HEK293 (cell line): ENCODE results near the gene SLC19A1.

Experiments
- CTCF ChIA-PET: fragments of 350-600 bp; formaldehyde crosslinking; extraction: SDS; loops from one replicate; lab custom pipeline; 2021; ENCODE audit warnings: antibody characterized with exemption; lab: Yijun Ruan, JAX
- POLR2A ChIA-PET: fragments of 300-600 bp; formaldehyde crosslinking; extraction: SDS; loops from one replicate; lab custom pipeline; 2020; ENCODE audit warnings: antibody characterized with exemption, inconsistent platforms; lab: Yijun Ruan, JAX
- H3K27ac ChIP-seq: fragments of 200-500 bp; sonication (Bioruptor generic); 2 replicates; pipeline ENCODE4 v1.5.1; 2014; ENCODE audit warnings: low read depth, low read length, control low read depth, inconsistent platforms; ENCODE audit errors: extremely low read depth
- H3K36me3 ChIP-seq, 2 experiments: fragments of 200-500 bp in 1 of 2; sonication (Bioruptor generic) in 1 of 2; 1 replicate in 1 of 2; 2 replicates in 1 of 2; pipeline ENCODE4 v1.5.1; 2014 to 2017; ENCODE audit warnings: inconsistent platforms in 2 of 2, low read length in 2 of 2; ENCODE audit not compliant: control insufficient read depth in 2 of 2, insufficient read depth in 1 of 2
- H3K4me1 ChIP-seq: fragments of 200-500 bp; sonication (Bioruptor generic); 2 replicates; pipeline ENCODE4 v1.5.1; 2014; ENCODE audit warnings: mild to moderate bottlenecking, low read length, inconsistent platforms; ENCODE audit not compliant: control insufficient read depth, insufficient read depth
- H3K4me3 ChIP-seq: 2 replicates; pipeline ENCODE4 v1.5.1; 2011; ENCODE audit warnings: low read depth, mild to moderate bottlenecking, control low read depth, low read length, moderate library complexity
- H3K9me3 ChIP-seq: fragments of 200-500 bp; sonication (Bioruptor generic); 2 replicates; pipeline ENCODE4 v1.5.1; 2014; ENCODE audit warnings: low read depth, low read length, inconsistent platforms; ENCODE audit not compliant: control insufficient read depth, insufficient read depth
- BCL11A ChIP-seq: fragments of 450-650 bp; formaldehyde crosslinking; IDR thresholded peaks from 2 replicates; pipeline ENCODE4 v1.5.1; 2016; ENCODE audit warnings: low read depth, missing biosample characterization, missing genetic modification characterization
- CTCF ChIP-seq: fragments of 450-650 bp; formaldehyde crosslinking; IDR thresholded peaks from 2 replicates; pipeline ENCODE4 v1.5.1; 2016; ENCODE audit warnings: missing biosample characterization, missing genetic modification characterization
- IKZF3 ChIP-seq: fragments of 450-650 bp; IDR thresholded peaks from 2 replicates; pipeline ENCODE4 v1.5.0; 2018; ENCODE audit warnings: missing biosample characterization, mild to moderate bottlenecking, missing genetic modification characterization, moderate library complexity
- KLF16 ChIP-seq: fragments of 450-650 bp; formaldehyde crosslinking; IDR thresholded peaks from 2 replicates; pipeline ENCODE4 v1.5.1; 2017; ENCODE audit warnings: missing biosample characterization, missing genetic modification characterization
- OSR2 ChIP-seq: fragments of 450-650 bp; formaldehyde crosslinking; IDR thresholded peaks from 2 replicates; pipeline ENCODE4 v1.5.1; 2016; ENCODE audit warnings: missing biosample characterization, missing genetic modification characterization
- PRDM4 ChIP-seq: fragments of 450-650 bp; formaldehyde crosslinking; IDR thresholded peaks from 2 replicates; pipeline ENCODE4 v1.5.1; 2017; ENCODE audit warnings: missing biosample characterization, missing genetic modification characterization
- SALL2 ChIP-seq: fragments of 450-650 bp; formaldehyde crosslinking; IDR thresholded peaks from 2 replicates; pipeline ENCODE4 v1.5.0; 2017; ENCODE audit warnings: missing biosample characterization, mild to moderate bottlenecking, missing genetic modification characterization, borderline replicate concordance
- SP7 ChIP-seq: fragments of 450-650 bp; formaldehyde crosslinking; IDR thresholded peaks from 2 replicates; pipeline ENCODE4 v1.5.1; 2016; ENCODE audit warnings: missing biosample characterization, missing genetic modification characterization
- ZBTB17 ChIP-seq: fragments of 450-650 bp; formaldehyde crosslinking; IDR thresholded peaks from 2 replicates; pipeline ENCODE4 v1.5.1; 2016; ENCODE audit warnings: missing biosample characterization, missing genetic modification characterization
- ZBTB21 ChIP-seq: fragments of 450-650 bp; formaldehyde crosslinking; IDR thresholded peaks from 2 replicates; pipeline ENCODE4 v1.5.1; 2017; ENCODE audit warnings: missing biosample characterization, missing genetic modification characterization
- ZBTB48 ChIP-seq: fragments of 450-650 bp; formaldehyde crosslinking; IDR thresholded peaks from 2 replicates; pipeline ENCODE4 v1.5.1; 2016; ENCODE audit warnings: missing biosample characterization, missing genetic modification characterization
- ZNF24 ChIP-seq: fragments of 450-650 bp; formaldehyde crosslinking; IDR thresholded peaks from 2 replicates; pipeline ENCODE4 v1.5.1; 2016; ENCODE audit warnings: missing biosample characterization, missing genetic modification characterization
- ZNF266 ChIP-seq: fragments of 450-650 bp; formaldehyde crosslinking; IDR thresholded peaks from 2 replicates; pipeline ENCODE4 v1.5.1; 2016; ENCODE audit warnings: missing biosample characterization, missing genetic modification characterization, low read depth
- ZNF426 ChIP-seq: fragments of 450-650 bp; formaldehyde crosslinking; IDR thresholded peaks from 2 replicates; pipeline ENCODE4 v1.5.1; 2017; ENCODE audit warnings: missing biosample characterization, missing genetic modification characterization, mild to moderate bottlenecking, inconsistent platforms, moderate library complexity
- ZNF529 ChIP-seq: fragments of 450-650 bp; formaldehyde crosslinking; IDR thresholded peaks from 2 replicates; pipeline ENCODE4 v1.5.1; 2017; ENCODE audit warnings: missing genetic modification characterization, missing biosample characterization; ENCODE audit not compliant: insufficient replicate concordance
- ZNF610 ChIP-seq: fragments of 450-650 bp; formaldehyde crosslinking; IDR thresholded peaks from 2 replicates; pipeline ENCODE4 v1.5.1; 2016; ENCODE audit warnings: missing biosample characterization, missing genetic modification characterization, borderline replicate concordance
- ZNF623 ChIP-seq: fragments of 450-650 bp; formaldehyde crosslinking; IDR thresholded peaks from 2 replicates; pipeline ENCODE4 v1.5.1; 2016; ENCODE audit warnings: missing biosample characterization, missing genetic modification characterization
- ZNF654 ChIP-seq: fragments of 450-650 bp; formaldehyde crosslinking; IDR thresholded peaks from 2 replicates; pipeline ENCODE4 v1.5.1; 2016; ENCODE audit warnings: low read depth, missing biosample characterization, missing genetic modification characterization
- ZNF660 ChIP-seq: fragments of 450-650 bp; IDR thresholded peaks from 2 replicates; pipeline ENCODE4 v1.5.1; 2018; ENCODE audit warnings: missing biosample characterization, mild to moderate bottlenecking, missing genetic modification characterization
- ZNF785 ChIP-seq: fragments of 450-650 bp; formaldehyde crosslinking; IDR thresholded peaks from 2 replicates; pipeline ENCODE4 v1.5.1; 2016; ENCODE audit warnings: missing biosample characterization, missing genetic modification characterization
- ZSCAN23 ChIP-seq: fragments of 450-650 bp; formaldehyde crosslinking; IDR thresholded peaks from 2 replicates; pipeline ENCODE4 v1.5.1; 2016; ENCODE audit warnings: missing biosample characterization, missing genetic modification characterization
- ZSCAN4 ChIP-seq: fragments of 450-650 bp; formaldehyde crosslinking; IDR thresholded peaks from 2 replicates; pipeline ENCODE4 v1.5.1; 2017; ENCODE audit warnings: missing biosample characterization, missing genetic modification characterization
- TF ChIP-seq, protein P1 (sequence below): fragments of 450-650 bp; formaldehyde crosslinking; IDR thresholded peaks from 2 replicates; pipeline ENCODE4 v1.5.1; 2016; ENCODE audit warnings: missing biosample characterization, missing genetic modification characterization

The SLC19A1 gene

DNA sequence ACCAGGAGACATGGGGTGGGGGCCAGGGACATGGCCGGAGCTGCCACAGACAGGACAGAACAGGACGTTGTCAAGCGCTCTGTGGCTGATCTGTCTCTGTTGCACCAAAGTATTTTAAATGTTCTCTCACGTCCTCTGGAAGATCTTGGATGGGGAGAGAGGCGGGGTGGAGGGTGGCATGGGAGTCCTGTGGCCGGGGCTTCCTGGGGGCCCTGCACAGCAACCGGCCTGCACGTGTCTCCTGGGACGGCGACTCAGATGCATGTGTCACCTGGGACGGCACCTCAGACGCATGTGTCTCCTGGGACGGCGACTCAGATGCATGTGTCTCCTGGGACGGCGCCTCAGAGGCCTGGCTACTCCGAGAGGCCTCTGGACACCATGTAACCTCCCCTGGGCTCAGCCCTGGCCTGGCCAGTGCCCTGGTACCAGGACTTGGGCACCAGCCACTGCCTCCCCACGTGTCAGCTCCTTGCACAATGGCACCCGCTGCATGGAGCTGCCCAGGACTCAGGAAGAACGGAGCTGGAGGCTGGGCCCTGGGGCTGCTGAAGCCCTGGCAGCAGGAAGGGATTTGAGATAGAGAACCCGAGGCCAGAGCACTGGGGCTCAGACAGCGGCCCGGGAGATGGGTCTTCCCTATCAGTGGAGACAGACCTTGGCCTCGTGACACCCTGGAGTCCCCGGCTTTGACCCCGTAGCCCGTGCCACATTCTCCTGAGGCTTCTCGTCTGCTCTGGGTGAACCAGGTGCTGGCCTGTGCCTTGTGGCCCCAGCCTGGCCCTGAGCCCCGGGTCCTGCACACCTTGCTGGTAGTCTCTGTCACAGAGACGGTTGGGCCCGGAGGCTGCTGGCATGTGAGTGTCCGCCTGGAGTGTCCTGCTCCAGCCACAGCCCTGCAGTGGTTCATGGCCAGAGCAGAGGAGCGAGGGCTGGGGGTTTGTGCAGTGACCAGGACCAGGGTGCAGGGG lies 14.7 kb upstream of the SLC19A1 start (continued):
- TF ChIP-seq ZNF654 (tag by site-specific recombination) = no peak
- TF ChIP-seq ZNF426 = no peak
- TF ChIP-seq ZNF610 = no peak
- TF ChIP-seq ZNF266 = no peak
- no peak for TF ChIP-seq ZNF660 (tag by site-specific recombination)

- no peaks in the 10 kb centered on the region for H3K9me3 ChIP-seq
- H3K36me3 ChIP-seq = no peaks in the 10 kb centered on the region
- peaks cover 6% of the 10 kb centered on the region; the same call in 1 of the 2 replicates for H3K4me1 ChIP-seq
- CTCF ChIA-PET = interaction anchor here (0.6 to 4.9 kb wide), 56 partner anchors 9 to 529 kb away, joined by 3 to 70 read pairs (median 4); no protein-coding TSS in a partner anchor
- POLR2A ChIA-PET = interaction anchor here (0.5 to 1.7 kb wide), 11 partner anchors 12 to 269 kb away, joined by 3 to 10 read pairs (median 3); partner anchors contain the start of gene POFUT2
- H3K27ac ChIP-seq = no peak overlapping the region
- TF ChIP-seq ZNF529 (tag by site-specific recombination) = no peak
- TF ChIP-seq ZBTB17 (tag by site-specific recombination) = 0 out of 2 replicates have a peak, but pooled peaks have one; percentile 3
- H3K4me3 ChIP-seq = no peak overlapping the region
These were observed 14.0 kb upstream of the SLC19A1 start for GRCh38 chr21:45556302-45556644.

DNA sequence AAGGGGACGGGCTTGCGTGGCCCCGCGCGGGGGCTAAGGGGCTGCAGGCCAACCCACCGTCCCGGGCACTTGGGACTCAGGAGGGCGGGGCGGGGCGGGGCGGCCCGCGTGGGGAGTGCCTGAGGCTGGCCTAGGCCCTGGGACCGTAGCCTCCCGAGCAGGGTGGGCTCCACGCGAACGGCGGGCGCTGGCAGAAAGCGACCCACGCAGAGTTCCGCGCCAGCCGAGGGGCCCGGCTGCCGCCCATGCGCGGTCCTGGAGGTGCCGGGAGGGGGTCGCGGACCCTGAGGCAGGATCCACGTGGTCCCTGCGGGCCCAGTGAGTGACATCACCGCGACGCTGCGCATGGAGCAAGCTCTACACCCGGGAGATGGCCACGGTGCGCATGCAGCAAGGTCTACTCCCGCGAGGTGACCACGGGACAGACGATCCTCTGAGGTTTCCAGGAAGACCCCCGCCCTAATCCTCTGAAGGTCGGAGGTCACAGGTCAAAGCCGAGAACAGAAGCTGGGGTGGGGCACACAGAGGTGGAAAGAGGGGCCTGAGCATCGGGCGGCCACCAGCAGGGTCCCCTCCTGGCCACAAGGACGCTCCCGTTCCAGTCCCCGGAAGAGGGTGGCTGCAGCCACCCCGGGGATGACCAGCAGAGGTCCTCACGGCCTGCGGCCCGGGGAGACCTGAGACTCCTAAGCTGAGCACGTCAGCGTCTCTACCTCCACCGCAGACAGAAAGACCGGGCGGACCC lies 13.5 kb upstream of the SLC19A1 start:
- ChIA-PET CTCF (interaction anchor here (0.6 to 4.9 kb wide), 56 partner anchors 8 to 529 kb away, joined by 3 to 70 read pairs (median 4); no protein-coding TSS in a partner anchor), POLR2A (interaction anchor here (0.5 to 1.7 kb wide), 11 partner anchors 11 to 268 kb away, joined by 3 to 10 read pairs (median 3); partner anchors contain the start of gene POFUT2)
- Histone ChIP-seq H3K27ac (peak overlapping the region; percentile 49; the same call in 1 of the 2 replicates), H3K9me3 (no peaks in the 10 kb centered on the region), H3K36me3 (no peaks in the 10 kb centered on the region), H3K4me3 (peak overlapping the region; percentile 43), H3K4me1 (peaks cover 6% of the 10 kb centered on the region; the same call in 1 of the 2 replicates)
- peak; percentile 71; the same call in 1 of the 2 replicates for TF ChIP-seq ZSCAN23
- TF ChIP-seq SP7 (tag by site-specific recombination) = peak; percentile 76
- TF ChIP-seq PRDM4 = peak; percentile 97
- TF ChIP-seq, protein P1, sequence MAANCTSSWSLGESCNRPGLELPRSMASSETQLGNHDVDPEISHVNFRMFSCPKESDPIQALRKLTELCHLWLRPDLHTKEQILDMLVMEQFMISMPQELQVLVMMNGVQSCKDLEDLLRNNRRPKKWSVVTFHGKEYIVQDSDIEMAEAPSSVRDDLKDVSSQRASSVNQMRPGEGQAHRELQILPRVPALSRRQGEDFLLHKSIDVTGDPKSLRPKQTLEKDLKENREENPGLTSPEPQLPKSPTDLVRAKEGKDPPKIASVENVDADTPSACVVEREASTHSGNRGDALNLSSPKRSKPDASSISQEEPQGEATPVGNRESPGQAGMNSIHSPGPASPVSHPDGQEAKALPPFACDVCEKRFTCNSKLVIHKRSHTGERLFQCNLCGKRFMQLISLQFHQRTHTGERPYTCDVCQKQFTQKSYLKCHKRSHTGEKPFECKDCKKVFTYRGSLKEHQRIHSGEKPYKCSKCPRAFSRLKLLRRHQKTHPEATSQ = peak; percentile 61; the same call in 1 of the 2 replicates
- peak; percentile 81 for TF ChIP-seq ZNF785 (tag by site-specific recombination)
- TF ChIP-seq OSR2 (tag by site-specific recombination) = peak; percentile 49
- TF ChIP-seq IKZF3 = peak; percentile 47; the same call in 1 of the 2 replicates
- TF ChIP-seq SALL2 (tag by site-specific recombination) = no peak
- peak; percentile 69; the same call in 1 of the 2 replicates for TF ChIP-seq ZBTB48
- TF ChIP-seq CTCF (tag by site-specific recombination) = peak; percentile 99
- peak; percentile 39; the same call in 1 of the 2 replicates for TF ChIP-seq ZNF24 (tag by site-specific recombination)
- TF ChIP-seq ZBTB21 (tag by site-specific recombination) = peak; percentile 86
- TF ChIP-seq KLF16 (tag by site-specific recombination) = peak; percentile 81
- TF ChIP-seq BCL11A (tag by site-specific recombination) = peak; percentile 86
- peak; percentile 14; the same call in 1 of the 2 replicates for TF ChIP-seq ZNF623 (tag by site-specific recombination)
- TF ChIP-seq ZSCAN4 = peak; percentile 27; the same call in 1 of the 2 replicates
